ENCODE data around the gene DNMT1. TPM values are rescaled to one million over a fixed set of nuclear protein-coding genes. Genes with fewer than 3 reads are reported as not detected.

Gene DNMT1
- total RNA-seq (2022; extraction: Qiagen RNA extraction; ENCODE audit: low read depth): 52.7 to 62.9 TPM (median 60.8 TPM) in 5 replicates

DNA sequence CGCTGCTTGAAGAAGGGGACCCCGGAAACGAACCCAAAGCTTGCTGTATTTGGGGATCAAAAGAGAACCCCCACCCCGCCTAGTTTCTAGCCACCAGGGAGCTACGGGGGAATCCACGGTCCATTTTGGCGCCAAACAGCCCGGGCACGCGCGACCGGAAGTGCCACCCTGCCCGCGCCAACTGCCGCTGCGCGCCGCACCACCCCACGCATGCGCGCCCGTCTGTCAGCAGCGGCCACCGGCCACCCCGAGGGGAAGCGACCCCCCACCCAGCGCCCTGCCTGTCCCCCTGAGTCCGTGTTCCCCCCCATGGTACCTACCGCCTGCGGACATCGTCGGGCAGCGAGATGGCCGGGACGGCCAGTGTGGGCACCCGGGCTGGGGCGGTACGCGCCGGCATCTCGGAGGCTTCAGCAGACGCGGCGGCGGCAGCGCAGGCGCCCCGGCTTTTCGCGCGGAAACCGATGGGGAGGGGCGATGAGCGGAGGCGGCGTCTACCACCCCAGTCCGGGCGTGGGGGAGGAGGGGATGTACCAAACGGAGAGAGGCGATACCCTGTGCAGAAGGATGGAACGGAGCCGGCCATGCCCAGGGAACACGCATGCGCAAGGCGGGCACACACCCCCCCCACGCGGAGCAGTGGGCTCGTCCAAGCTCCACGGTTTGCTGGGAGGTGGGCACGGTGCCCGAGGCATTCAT, at the start of gene DNMT1:
DNMT1 (minus strand) TSS at position 454 of the 699 bp plus-strand sequence; CDS start at position 400, 54 bp downstream.

GRCh38 chr19:10230861-10231611, 36.3 kb upstream of the DNMT1 start, which contains the start of gene S1PR2:
Gene S1PR2 (minus strand): TSS chr19:10231331. CDS start chr19:10224905, 6,426 bp downstream.

DNA sequence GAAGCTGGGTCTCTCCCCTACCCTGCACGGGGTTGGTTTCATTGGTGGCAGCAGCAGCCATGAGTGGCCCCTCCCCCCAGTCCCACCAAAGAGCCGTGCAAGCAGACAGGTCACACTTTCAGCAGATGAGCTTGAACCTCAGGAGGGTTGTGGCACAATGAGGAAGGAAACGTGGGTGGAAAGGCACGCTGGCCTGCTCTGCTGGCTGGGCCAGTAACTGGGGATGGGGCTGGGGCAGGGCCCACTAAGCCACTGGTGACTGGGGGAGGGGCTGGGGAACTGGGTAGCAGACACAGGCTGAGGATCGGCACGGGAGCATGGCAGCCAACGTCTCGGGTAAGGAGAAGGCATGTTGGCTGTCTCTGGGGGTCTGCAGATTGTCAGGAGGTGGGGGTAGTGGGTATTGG, 83.3 kb downstream of the DNMT1 start, which contains the start of gene P2RY11:
P2RY11 (plus strand) TSS at position 289 of the 407 bp plus-strand sequence; CDS start at position 318, 29 bp downstream.

DNA sequence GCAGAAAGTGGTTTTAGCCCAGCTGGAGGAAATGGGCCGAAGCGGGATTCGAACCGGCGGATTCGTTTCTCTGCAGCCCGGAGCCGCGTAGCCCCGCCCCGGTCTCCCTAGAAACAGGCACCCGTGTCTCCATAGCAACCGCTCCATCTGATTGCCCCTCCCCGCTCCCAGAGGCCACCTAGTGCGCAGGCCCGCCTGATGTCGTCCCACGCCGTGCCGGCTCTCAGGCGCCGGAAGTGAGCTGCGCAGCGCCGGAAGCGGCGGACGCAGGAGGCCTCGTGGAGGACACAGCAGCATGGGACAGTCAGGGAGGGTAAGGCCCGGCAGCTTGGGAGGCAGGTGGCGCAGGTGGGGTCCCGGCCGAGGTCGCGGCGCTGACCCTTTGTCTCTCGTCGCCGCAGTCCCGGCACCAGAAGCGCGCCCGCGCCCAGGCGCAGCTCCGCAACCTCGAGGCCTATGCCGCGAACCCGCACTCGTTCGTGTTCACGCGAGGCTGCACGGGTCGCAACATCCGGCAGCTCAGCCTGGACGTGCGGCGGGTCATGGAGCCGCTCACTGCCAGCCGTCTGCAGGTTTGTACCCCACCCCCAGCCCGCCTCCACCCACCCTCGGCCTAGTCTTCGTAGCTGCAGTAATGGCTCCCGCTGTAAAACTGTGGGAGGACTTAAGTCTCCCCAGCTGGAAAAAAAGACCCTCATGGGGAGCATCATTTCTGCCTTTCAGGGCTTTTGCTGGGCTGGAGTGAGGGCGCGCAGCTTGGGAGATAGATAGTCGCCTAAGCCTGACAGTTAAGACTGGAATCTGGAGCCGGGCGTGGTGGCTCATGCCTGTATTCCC, 88.4 kb downstream of the DNMT1 start, which contains the start of gene PPAN:
PPAN (plus strand) TSS at position 263 of the 837 bp plus-strand sequence; CDS start at position 296, 33 bp downstream.

GRCh38 chr19:10085641-10086590, 108.8 kb downstream of the DNMT1 start, which contains the start of gene SHFL:
Gene SHFL (plus strand): TSS chr19:10086317. CDS start chr19:10086428, 111 bp downstream.

Other genes with a start within 250 kb of the DNMT1 start
- gene COL5A3, start 184.4 kb downstream of the DNMT1 start, total RNA-seq (2022; extraction: Qiagen RNA extraction; ENCODE audit: low read depth): 2.6 to 3.6 TPM (median 3.3 TPM) in 5 replicates
- gene RDH8, start 181.5 kb downstream of the DNMT1 start, total RNA-seq (2022; extraction: Qiagen RNA extraction; ENCODE audit: low read depth): 0.14 to 0.31 TPM (median 0.28 TPM) in 4 of 5 replicates, not detected in the other
- 6.4 to 8.6 TPM (median 7.5 TPM) in 5 replicates for gene SHFL, start 108.6 kb downstream of the DNMT1 start, total RNA-seq (2022; extraction: Qiagen RNA extraction; ENCODE audit: low read depth)
- 0.06 to 0.23 TPM (median 0.09 TPM) in 3 of 5 replicates, not detected in the others for gene ANGPTL6, start 92.3 kb downstream of the DNMT1 start, total RNA-seq (2022; extraction: Qiagen RNA extraction; ENCODE audit: low read depth)
- 42.9 to 59.9 TPM (median 49.7 TPM) in 5 replicates for gene PPAN, start 88.6 kb downstream of the DNMT1 start, total RNA-seq (2022; extraction: Qiagen RNA extraction; ENCODE audit: low read depth)
- gene P2RY11, start 83.3 kb downstream of the DNMT1 start, total RNA-seq (2022; extraction: Qiagen RNA extraction; ENCODE audit: low read depth): 5.2 to 10.9 TPM (median 7.6 TPM) in 5 replicates
- 151 to 181 TPM (median 159 TPM) in 5 replicates for gene EIF3G, start 75.1 kb downstream of the DNMT1 start, total RNA-seq (2022; extraction: Qiagen RNA extraction; ENCODE audit: low read depth)
- 0.73 to 1.1 TPM (median 0.81 TPM) in 5 replicates for gene S1PR2, start 36.4 kb upstream of the DNMT1 start, total RNA-seq (2022; extraction: Qiagen RNA extraction; ENCODE audit: low read depth)
- 58.5 to 83.8 TPM (median 72.0 TPM) in 5 replicates for gene MRPL4, start 57.3 kb upstream of the DNMT1 start, total RNA-seq (2022; extraction: Qiagen RNA extraction; ENCODE audit: low read depth)
- 3.4 to 5.5 TPM (median 4.2 TPM) in 5 replicates for gene ICAM1, start 76.2 kb upstream of the DNMT1 start, total RNA-seq (2022; extraction: Qiagen RNA extraction; ENCODE audit: low read depth)
- gene ICAM4, start 92.0 kb upstream of the DNMT1 start, total RNA-seq (2022; extraction: Qiagen RNA extraction; ENCODE audit: low read depth): 0.09 TPM in 1 of 5 replicates, not detected in the others
- 0.34 to 1.1 TPM (median 0.61 TPM) in 5 replicates for gene ICAM5, start 95.0 kb upstream of the DNMT1 start, total RNA-seq (2022; extraction: Qiagen RNA extraction; ENCODE audit: low read depth)
- gene ZGLP1, start 114.9 kb upstream of the DNMT1 start, total RNA-seq (2022; extraction: Qiagen RNA extraction; ENCODE audit: low read depth): 1.1 to 2.2 TPM (median 1.9 TPM) in 5 replicates
- 22.7 to 31.5 TPM (median 31.3 TPM) in 5 replicates for gene FDX2, start 121.1 kb upstream of the DNMT1 start, total RNA-seq (2022; extraction: Qiagen RNA extraction; ENCODE audit: low read depth)
- gene RAVER1, start 138.6 kb upstream of the DNMT1 start, total RNA-seq (2022; extraction: Qiagen RNA extraction; ENCODE audit: low read depth): 20.8 to 29.6 TPM (median 28.0 TPM) in 5 replicates
- 6.4 to 10.8 TPM (median 8.0 TPM) in 5 replicates for gene ICAM3, start 144.7 kb upstream of the DNMT1 start, total RNA-seq (2022; extraction: Qiagen RNA extraction; ENCODE audit: low read depth)
- gene TYK2, start 185.6 kb upstream of the DNMT1 start, total RNA-seq (2022; extraction: Qiagen RNA extraction; ENCODE audit: low read depth): 30.3 to 45.0 TPM (median 41.7 TPM) in 5 replicates
- gene CDC37, start 208.6 kb upstream of the DNMT1 start, total RNA-seq (2022; extraction: Qiagen RNA extraction; ENCODE audit: low read depth): 166 to 192 TPM (median 181 TPM) in 5 replicates
- gene PDE4A, start 225.6 kb upstream of the DNMT1 start, total RNA-seq (2022; extraction: Qiagen RNA extraction; ENCODE audit: low read depth): 3.7 to 5.1 TPM (median 4.4 TPM) in 5 replicates

Measured in A549 treated with GW870086 at 1 μM for 4 hours (cell line).